Stimulated activated CD4-positive, alpha-beta T cell treated with anti-CD3 and anti-CD28 coated beads, Interleukin-12 subunit alpha, Interleukin-12 subunit beta, amount 100 ng/mL, for 24 hours (primary cell): ENCODE measurements around the gene MRM2.

Experiments
- DNase-seq, 2 experiments: peaks; one replicate each; pipeline ENCODE4 v3.0.0-alpha.2; 2020; ENCODE audit warnings: low read depth in 2 of 2

Gene MRM2

DNA sequence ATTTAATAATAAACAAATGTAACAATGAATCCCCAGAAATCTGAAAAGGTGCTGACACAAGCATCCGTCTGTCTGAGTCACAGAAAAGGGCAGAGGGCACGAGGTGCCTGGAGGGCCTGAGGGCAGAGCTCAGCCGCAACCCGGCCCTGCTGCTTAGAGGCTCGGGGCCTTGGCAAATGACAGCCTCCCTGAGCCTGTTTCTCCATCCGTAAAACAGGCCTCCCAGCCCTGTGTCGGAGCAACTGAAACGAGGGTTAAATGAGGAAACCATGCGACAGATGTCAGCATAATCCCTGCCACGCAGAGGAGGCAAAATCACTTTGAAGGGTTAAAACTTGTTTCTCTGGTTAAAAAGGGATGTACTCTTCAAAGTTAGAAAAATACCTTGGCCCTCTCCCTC, 24.9 kb upstream of the MRM2 start:
- DNase-seq = no peak

DNA sequence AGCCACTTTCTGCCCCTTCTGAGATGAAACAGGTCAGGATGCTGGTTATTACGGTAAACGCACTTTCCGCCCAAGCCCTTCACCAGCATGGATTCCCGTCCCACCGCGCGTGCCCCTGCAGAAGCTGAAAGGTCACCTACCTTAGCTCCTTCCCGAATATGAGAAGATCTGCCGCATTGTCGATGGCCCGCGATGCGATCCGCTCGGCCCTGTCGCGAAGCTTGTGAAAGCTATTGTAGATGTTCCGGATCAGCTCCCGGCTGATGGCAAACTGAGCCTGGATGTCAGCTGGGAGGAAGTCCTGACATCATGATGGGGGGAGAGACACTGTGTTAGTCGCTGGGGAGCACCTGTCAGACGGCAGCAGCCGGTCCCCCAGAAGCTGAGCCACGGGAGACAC, 22.2 kb upstream of the MRM2 start:
- DNase-seq = no peak

DNA sequence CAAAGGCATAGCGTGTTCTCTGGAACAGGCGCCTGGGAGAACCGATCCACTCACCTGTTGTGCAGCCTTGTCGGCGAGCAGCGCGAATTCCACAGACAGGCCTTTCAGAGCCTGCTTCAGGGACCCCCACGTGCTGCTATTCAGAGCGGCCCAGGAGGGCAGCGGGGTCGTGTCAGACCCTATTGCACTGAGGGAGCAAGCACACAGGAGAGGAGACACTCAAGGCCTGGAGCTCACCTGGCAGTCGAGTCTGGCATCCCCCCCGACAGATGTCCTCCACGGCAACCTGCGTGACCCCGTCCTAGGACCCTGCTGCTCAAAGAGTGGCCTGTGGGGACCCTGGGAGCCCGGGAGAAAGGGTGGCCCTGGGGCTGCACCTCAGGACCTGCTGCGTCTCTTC, 21.2 kb upstream of the MRM2 start:
- no peak for DNase-seq

GRCh38 chr7:2261611-2262010, 19.6 kb upstream of the MRM2 start:
- no peak for DNase-seq

DNA sequence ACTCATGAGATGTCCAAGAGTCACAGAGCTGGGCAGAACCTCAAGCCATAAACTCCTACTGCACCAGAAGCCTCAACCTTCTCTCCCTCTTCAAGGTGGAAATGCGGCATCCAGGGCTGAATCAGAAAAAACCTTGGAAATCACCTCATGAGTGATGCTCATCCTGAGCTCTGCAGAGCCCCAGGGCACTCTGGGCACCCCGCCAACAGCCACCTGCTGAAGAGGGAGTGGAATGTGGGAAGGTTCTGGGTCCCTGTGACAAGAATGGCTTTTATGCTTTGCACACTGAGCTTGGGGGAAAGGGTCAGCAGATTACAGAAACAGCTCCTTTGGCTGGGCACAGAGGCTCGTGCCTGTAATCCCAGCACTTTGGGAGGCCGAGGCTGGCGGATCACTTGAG, 18.8 kb upstream of the MRM2 start:
- no peak for DNase-seq

GRCh38 chr7:2259480-2259879, 17.5 kb upstream of the MRM2 start:
- no peak for DNase-seq

DNA sequence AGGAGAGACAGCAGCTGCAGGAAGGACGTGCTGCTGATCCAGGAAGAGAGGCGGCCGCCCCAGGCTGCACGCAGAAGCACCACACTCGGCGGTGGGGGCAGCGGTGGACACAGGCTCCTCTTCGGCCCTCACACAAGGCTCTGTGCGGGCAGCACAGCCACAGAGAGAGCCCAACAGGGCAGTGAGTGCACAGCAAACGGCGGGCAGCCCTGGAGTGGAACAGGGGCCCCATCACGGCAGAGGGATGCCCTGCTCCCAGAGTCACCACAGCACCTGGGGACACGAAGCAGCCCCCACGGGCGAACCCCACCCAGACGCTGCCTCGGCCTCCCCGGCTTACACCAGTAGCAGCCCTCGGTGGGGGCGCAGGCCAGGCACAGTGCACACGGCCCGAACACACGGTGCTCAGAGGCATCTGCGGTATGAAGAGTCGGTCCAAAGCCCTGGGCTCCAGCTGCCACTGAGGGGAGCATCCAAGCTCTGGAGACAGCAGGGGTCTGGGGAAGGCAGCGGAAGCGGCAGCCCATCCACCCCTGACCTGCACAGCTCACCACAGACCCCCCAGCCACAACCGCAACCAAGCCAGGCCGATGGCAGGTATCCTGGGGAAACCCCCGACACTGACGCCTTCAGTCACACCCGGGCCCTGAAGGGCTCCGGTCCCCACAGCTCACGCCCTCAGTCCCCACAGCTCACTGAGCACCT, 16.8 kb upstream of the MRM2 start:
- DNase-seq = no peak

DNA sequence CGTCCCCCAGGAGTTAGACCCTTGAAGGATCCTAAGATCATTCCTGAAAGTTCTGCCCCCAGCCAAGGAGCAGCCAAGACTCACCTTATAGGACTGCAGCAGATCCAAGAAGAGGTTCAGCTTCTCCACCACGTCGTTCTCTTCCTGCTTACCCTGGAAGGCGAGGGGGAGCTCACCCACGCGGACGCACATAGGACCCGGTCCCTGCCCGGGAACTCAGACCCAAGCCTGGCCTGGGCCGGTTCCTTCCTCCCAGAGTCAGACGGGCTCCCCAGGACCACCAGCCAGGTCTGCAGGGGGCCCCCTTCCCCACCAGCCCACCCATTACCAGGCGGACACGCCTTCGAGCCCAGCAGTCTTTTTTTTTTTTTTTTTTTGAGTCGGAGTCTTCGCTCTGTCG, 15.6 kb upstream of the MRM2 start:
- no peak for DNase-seq

GRCh38 chr7:2257046-2257551, 15.1 kb upstream of the MRM2 start:
- DNase-seq = no peak

DNA sequence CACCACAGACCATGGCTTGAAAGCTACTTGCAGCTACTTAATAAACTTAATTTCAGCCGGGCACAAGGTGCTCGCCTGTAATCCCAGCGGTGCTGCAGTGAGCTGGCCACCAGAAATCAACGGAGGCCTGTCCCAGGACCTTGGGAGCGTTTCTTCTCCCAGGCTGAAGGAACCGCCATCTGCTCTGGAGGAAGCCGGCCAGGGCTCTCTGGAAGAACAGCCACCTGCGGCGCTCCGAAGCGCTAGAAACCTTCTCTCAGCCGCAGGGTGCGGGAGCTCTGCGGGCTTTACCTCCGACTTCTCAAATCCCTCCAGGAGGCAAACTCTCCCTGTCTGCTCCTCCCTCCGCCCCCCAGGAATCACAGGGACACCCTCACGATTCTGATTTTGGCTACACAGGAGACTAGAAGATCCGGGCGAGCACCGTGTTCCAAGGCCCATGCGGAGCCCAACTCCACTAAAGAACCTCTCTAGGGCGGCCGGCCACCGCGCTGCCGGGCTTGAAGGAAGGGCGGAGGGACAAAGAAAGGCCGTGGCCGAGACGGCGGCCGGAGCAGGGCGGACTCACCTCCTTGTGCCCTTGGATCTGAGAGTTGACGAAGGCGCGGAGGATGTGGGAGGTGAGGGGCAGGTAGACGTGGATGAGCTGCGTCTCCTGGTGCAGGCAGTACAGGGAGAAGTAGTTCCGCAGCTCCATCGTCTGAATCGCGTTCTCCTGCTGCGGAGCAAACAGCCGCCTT, 14.5 kb upstream of the MRM2 start:
- DNase-seq = no peak

DNA sequence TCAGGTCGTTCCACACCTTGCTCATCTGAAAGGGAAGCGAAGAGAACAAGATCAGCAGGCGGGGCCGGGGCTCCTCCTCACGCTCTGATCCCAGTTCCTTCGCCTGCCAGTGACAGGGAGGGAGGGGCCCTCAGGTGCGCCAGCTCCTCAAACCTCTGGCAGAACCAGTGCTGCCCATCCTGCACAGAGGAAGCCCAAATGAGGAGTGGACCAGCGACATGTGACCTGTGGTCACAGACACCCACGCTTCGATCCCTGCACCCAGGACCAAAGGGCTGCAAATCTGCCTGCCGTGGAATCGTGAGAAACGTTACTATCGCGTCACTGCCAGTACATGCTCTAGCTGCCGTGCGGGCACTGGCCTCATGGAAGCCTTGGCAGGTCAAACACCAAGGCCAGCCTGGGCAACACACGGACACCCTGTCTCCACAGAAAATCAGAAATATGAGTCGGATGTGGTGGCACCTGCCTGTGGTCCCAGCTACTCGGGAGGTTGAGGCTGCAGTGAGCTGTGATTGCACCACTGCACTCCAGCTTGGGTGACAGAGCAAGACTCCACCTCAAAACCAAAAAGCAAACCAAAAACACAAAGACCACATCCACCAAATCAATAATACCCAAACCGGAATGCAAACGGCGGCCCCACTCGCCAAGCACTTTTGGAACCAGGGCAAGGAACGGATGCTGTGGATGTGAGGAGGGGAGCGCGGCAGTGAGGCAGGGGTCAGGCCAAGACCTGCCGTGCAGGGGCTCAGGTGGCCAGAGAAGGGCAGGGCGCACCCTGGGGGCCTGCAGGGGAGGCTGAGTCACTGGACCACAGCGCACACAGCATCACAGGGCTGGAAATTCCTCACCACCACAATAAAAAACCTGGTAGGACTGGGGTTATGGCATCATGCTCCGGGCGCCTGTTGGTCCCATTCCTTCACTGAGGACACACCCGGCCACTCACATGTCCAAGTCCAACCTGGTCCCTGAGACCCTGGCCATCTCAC, 13.4 kb upstream of the MRM2 start:
- DNase-seq = no peak

DNA sequence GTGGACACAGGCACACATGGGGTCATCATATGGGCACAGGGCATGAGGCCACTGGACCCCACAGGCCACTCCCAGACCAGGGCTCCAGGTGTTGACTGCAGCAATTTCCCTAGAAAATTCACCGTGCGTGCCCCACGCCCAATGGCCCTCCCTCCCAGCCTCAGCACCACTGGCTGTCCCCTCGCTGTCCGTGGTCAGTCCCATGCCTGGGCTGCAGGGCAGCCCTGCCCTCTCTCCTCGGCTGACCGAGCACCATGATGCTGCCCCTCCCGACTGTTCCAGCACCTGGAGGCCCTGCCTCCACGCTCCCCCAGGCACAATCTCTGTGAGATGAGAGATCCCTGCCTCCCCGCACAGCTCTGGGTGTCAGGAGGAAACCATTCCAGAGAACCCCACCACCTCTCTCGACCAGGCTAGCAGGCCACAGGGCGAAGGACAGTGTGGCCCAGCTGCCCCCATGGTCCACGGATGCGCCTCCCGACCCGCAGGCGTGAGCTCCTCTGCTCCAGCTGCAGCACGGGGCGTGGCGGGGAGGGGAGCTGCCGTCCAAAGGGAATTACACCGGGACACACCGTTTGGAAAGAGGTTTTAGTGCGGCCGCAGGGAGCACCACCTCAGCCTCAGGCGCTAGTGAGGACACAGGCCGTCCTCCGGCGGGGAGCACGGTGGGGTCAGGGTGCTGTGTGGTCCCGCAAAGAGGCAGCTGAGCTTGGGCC, 12.6 kb upstream of the MRM2 start:
- no peak for DNase-seq

GRCh38 chr7:2253525-2254244, 11.7 kb upstream of the MRM2 start:
- no peak for DNase-seq

GRCh38 chr7:2253021-2253420, 11.0 kb upstream of the MRM2 start:
- no peak for DNase-seq

- no peak for DNase-seq
These were observed 10.1 kb upstream of the MRM2 start for GRCh38 chr7:2251841-2252771.

GRCh38 chr7:2251381-2251780, 9.4 kb upstream of the MRM2 start:
- no peak for DNase-seq

DNA sequence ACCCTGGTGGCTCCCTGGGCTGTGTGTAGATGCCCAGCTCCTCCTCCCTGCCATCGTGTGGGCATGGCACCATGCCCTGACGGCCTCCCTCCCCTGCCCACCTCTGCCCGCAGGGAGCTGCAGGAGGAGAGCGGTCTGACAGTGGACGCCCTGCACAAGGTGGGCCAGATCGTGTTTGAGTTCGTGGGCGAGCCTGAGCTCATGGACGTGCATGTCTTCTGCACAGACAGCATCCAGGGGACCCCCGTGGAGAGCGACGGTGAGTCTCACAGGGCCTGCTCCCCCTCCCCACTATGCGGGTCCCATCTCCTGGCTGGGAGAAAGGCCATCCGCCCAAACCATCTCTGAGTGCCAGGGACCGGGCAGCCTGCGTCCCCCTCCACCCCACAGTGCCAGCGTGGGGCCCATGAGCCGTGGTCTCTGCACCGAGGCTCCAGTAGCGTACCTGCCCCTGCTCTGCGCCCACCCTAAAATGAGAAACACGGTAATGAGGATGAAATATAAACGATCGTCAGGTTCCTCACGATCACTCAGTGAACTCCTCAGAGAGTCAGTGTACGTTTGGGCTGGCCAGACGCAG, 7.8 kb upstream of the MRM2 start:
- DNase-seq = no peak

GRCh38 chr7:2248984-2249694, 7.1 kb upstream of the MRM2 start:
- DNase-seq = no peak
